ENCODE measurements around the gene CYB5R4.
"Not testable (repeated sequence)": the region's sequence is repeated elsewhere in the genome, so short reads cannot be mapped to it uniquely, and the experiment has no call there.

CYB5R4 gene

GRCh38 chr6:83928286-83928685, 68.8 kb downstream of the CYB5R4 start:
- peak; percentile 4 for DNase-seq (ENCODE audit: low read depth)
- H3K4me3 ChIP-seq (ENCODE audit: low read depth, low read length): no peak overlapping the region
- TF ChIP-seq, protein P1, sequence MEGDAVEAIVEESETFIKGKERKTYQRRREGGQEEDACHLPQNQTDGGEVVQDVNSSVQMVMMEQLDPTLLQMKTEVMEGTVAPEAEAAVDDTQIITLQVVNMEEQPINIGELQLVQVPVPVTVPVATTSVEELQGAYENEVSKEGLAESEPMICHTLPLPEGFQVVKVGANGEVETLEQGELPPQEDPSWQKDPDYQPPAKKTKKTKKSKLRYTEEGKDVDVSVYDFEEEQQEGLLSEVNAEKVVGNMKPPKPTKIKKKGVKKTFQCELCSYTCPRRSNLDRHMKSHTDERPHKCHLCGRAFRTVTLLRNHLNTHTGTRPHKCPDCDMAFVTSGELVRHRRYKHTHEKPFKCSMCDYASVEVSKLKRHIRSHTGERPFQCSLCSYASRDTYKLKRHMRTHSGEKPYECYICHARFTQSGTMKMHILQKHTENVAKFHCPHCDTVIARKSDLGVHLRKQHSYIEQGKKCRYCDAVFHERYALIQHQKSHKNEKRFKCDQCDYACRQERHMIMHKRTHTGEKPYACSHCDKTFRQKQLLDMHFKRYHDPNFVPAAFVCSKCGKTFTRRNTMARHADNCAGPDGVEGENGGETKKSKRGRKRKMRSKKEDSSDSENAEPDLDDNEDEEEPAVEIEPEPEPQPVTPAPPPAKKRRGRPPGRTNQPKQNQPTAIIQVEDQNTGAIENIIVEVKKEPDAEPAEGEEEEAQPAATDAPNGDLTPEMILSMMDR (IDR thresholded peaks at IDR 0.05; ENCODE audit: insufficient read depth, low read depth, low read length, missing control alignments): no peak

DNA sequence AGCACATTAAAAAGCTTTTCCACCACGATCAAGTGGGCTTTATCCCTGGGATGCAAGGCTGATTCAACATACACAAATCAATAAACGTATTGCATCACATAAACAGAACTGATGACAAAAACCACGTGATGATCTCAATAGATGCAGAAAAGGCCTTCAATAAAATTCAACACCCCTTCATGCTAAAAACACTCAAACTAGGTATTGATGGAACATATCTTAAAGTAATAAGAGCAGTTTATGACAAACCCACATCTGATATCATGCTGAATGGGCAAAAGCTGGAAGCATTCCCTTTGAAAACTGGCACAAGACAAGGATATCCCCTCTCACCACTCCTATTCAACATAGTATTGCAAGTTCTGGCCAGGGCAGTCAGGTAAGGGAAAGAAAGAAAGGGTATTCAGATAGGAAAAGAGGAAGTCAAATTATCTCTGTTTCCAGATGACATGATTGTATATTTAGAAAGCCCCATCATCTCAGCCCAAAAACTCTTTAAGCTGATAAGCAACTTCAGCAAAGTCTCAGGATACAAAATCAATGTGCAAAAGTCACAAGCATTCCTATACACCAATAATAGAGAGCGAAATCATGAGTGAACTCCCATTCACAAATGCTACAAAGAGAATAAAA, 86.8 kb downstream of the CYB5R4 start:
- not testable (repeated sequence) for H3K4me3 ChIP-seq (ENCODE audit: low read depth, low read length); DNase-seq (ENCODE audit: low read depth)

DNA sequence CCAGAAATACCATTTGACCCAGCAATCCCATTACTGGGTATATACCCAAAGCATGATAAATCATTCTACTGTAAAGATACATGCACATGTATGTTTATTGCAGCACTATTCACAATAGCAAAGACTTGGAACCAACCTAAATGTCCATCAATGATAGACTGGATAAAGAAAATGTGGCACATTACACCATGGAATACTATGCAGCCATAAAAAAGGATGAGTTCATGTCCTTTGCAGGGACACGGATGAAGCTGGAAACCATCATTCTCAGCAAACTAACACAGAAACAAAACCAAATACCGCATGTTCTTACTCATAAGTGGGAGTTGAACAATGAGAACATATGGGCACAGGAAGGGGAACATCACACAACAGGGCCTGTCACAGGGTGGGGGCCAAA, 88.5 kb downstream of the CYB5R4 start:
- H3K4me3 ChIP-seq (ENCODE audit: low read depth, low read length): not testable (repeated sequence)

GRCh38 chr6:83948851-83949250, 89.4 kb downstream of the CYB5R4 start:
- TF ChIP-seq, protein P1 (IDR thresholded peaks at IDR 0.05; ENCODE audit: insufficient read depth, low read depth, low read length, missing control alignments): no peak

More for the DNA sequence above, 88.5 kb downstream of the CYB5R4 start:
- DNase-seq (ENCODE audit: low read depth): not testable (repeated sequence)

GRCh38 chr6:83951423-83951822, 91.9 kb downstream of the CYB5R4 start:
- not testable (repeated sequence) for DNase-seq (ENCODE audit: low read depth)

More at GRCh38 chr6:83948851-83949250, 89.4 kb downstream of the CYB5R4 start:
- DNase-seq (ENCODE audit: low read depth): no peak
- no peak overlapping the region for H3K4me3 ChIP-seq (ENCODE audit: low read depth, low read length)

GRCh38 chr6:83952830-83953229, 93.3 kb downstream of the CYB5R4 start:
- DNase-seq (ENCODE audit: low read depth): peak; percentile 23
- TF ChIP-seq, protein P1 (IDR thresholded peaks at IDR 0.05; ENCODE audit: insufficient read depth, low read depth, low read length, missing control alignments): no peak
- H3K4me3 ChIP-seq (ENCODE audit: low read depth, low read length): no peak overlapping the region

More at GRCh38 chr6:83951423-83951822, 91.9 kb downstream of the CYB5R4 start:
- H3K4me3 ChIP-seq (ENCODE audit: low read depth, low read length): not testable (repeated sequence)

DNA sequence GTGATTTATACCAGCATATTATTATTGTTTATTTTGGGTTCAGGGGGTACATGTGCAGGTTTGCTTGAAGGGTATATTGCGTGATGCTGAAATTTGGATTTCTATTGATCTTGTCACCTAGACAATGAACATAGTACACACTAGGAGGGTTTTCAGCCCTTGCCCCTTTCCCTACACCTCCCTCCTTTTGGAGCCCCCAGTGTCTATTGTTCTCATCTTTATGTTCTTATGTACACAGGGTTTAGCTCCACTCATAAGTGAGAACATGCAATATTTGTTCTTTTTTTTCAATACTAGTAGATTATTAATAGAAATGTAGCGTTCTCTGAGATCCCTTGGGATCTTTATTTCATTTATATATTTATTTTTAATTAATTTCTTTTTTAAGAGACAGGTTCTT, 94.9 kb downstream of the CYB5R4 start:
- no peak for DNase-seq (ENCODE audit: low read depth)

DNA sequence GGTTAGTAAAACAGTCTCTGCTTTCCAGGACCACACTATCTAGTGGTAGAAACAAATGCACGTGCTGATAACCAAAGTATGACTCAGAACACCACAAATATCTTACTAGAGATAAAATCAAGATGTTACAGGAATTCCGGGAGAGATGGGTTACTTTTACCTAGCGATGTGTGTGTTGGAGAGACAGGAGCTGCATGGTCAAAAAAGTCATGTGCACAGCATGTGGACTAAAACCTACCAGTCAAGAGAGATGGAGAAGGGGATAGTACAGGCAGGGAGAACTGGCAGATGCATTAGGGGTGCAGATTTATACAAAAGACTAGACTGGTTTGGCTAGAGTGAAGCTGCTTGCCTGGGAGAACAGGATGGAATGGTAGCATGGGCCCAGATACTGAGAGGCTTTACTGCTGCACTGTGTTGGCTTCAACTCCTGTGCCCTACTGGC, 98.8 kb downstream of the CYB5R4 start:
- TF ChIP-seq, protein P1 (IDR thresholded peaks at IDR 0.05; ENCODE audit: insufficient read depth, low read depth, low read length, missing control alignments): no peak
- no peak for DNase-seq (ENCODE audit: low read depth)

More for the DNA sequence above, 94.9 kb downstream of the CYB5R4 start:
- TF ChIP-seq, protein P1 (IDR thresholded peaks at IDR 0.05; ENCODE audit: insufficient read depth, low read depth, low read length, missing control alignments): no peak
- no peak overlapping the region for H3K4me3 ChIP-seq (ENCODE audit: low read depth, low read length)

More for the DNA sequence above, 98.8 kb downstream of the CYB5R4 start:
- H3K4me3 ChIP-seq (ENCODE audit: low read depth, low read length): no peak overlapping the region
